H1 (cell line): ENCODE data around the gene PRDM5. TPM values are rescaled to one million over a fixed set of nuclear protein-coding genes. Genes with fewer than 3 reads are reported as not detected.

Experiments
- CTCF ChIA-PET: fragments of 300-600 bp; sonication (Branson Sonifier 250); formaldehyde crosslinking; loops from one replicate; lab custom pipeline; 2021; ENCODE audit not compliant: partially characterized antibody; lab: Charles Lee
- POLR2A ChIA-PET: fragments of 300-600 bp; sonication (Branson Sonifier 250); formaldehyde crosslinking; loops from one replicate; lab custom pipeline; 2021; ENCODE audit warnings: inconsistent platforms; ENCODE audit not compliant: partially characterized antibody; lab: Charles Lee
- DNase-seq, 2 experiments: peaks; one replicate each; pipeline versions ENCODE4 v3.0.0 to v3.0.0-alpha.2; 2010 to 2022; ENCODE audit warnings: low spot score in 2 of 2, low read depth in 1 of 2, mixed read lengths in 1 of 2
- FAIRE-seq: peaks from 2 replicates; lab custom pipeline; 2011; peaks lifted over from hg19 to GRCh38; lab: Jason Lieb, UNC
- H2AFZ ChIP-seq: 2 replicates; pipeline ENCODE4 v1.8.1; 2012; ENCODE audit warnings: low read length, inconsistent platforms
- H2AK5ac ChIP-seq: 2 replicates; pipeline ENCODE4 v1.6.1; 2013; ENCODE audit warnings: low read depth, low read length
- H2BK120ac ChIP-seq: replicated peaks from 2 replicates; pipeline ENCODE3; 2013; ENCODE audit warnings: low read depth, low read length, inconsistent platforms
- H2BK12ac ChIP-seq: 2 replicates; pipeline ENCODE4 v1.6.1; 2013; ENCODE audit warnings: low read depth, low read length
- H2BK15ac ChIP-seq: 2 replicates; pipeline ENCODE4 v1.6.1; 2013; ENCODE audit warnings: low read length
- H2BK20ac ChIP-seq: 2 replicates; pipeline ENCODE4 v1.6.1; 2013; ENCODE audit warnings: low read length
- H2BK5ac ChIP-seq: 2 replicates; pipeline ENCODE4 v1.6.1; 2013; ENCODE audit warnings: low read depth, low read length
- H3K14ac ChIP-seq: 2 replicates; pipeline ENCODE4 v1.6.1; 2013; ENCODE audit warnings: inconsistent platforms; ENCODE audit not compliant: insufficient read length
- H3K18ac ChIP-seq: 2 replicates; pipeline ENCODE4 v1.6.1; 2013; ENCODE audit warnings: low read length; ENCODE audit errors: extremely low read depth
- H3K23ac ChIP-seq: 2 replicates; pipeline ENCODE4 v1.6.1; 2013; ENCODE audit warnings: inconsistent platforms; ENCODE audit not compliant: insufficient read length
- H3K23me2 ChIP-seq: 2 replicates; pipeline ENCODE4 v1.6.1; 2013; ENCODE audit warnings: low read depth, low read length
- H3K27ac ChIP-seq: 2 replicates; pipeline ENCODE4 v1.6.1; 2011; ENCODE audit warnings: low read depth, low read length, inconsistent platforms
- H3K27me3 ChIP-seq, 4 experiments: replicated peaks in 1 of 4; 1 replicate in 1 of 4; 2 replicates in 3 of 4; pipeline versions ENCODE4 v1.6.1 to v1.8.1; 2011 to 2013; ENCODE audit warnings: low read length in 3 of 4, mild to moderate bottlenecking in 3 of 4, inconsistent platforms in 2 of 4, mixed read lengths in 2 of 4, moderate library complexity in 1 of 4; ENCODE audit not compliant: control insufficient read depth in 3 of 4, insufficient read depth in 3 of 4; ENCODE audit errors: extremely low read depth in 1 of 4
- H3K36me3 ChIP-seq, 4 experiments: 2 replicates each; pipeline versions ENCODE4 v1.6.1 to v1.8.1; 2011 to 2013; ENCODE audit warnings: mild to moderate bottlenecking in 4 of 4, low read length in 3 of 4, moderate library complexity in 2 of 4, control low read depth in 1 of 4, inconsistent platforms in 1 of 4; ENCODE audit not compliant: insufficient read depth in 4 of 4, control insufficient read depth in 2 of 4
- H3K4ac ChIP-seq: replicated peaks from 2 replicates; pipeline ENCODE3; 2013; ENCODE audit warnings: low read length, low read depth, mixed read lengths, inconsistent platforms; ENCODE audit not compliant: insufficient read length
- H3K4me1 ChIP-seq, 4 experiments: replicated peaks in 1 of 4; 1 replicate in 1 of 4; 2 replicates in 3 of 4; pipeline versions ENCODE4 v1.6.1 to v1.8.1; 2011 to 2013; ENCODE audit warnings: low read length in 3 of 4, inconsistent platforms in 2 of 4, mixed read lengths in 1 of 4; ENCODE audit not compliant: insufficient read depth in 4 of 4, control insufficient read depth in 3 of 4
- H3K4me2 ChIP-seq, 2 experiments: 2 replicates each; pipeline versions ENCODE4 v1.6.1 to v1.8.1; 2011 to 2013; ENCODE audit warnings: low read depth in 2 of 2, low read length in 2 of 2, control low read depth in 1 of 2, inconsistent platforms in 1 of 2, mild to moderate bottlenecking in 1 of 2; ENCODE audit not compliant: insufficient read depth in 1 of 2
- H3K4me3 ChIP-seq, 4 experiments: fragments of 200-600, 300-600 bp in 1 of 4; sonication (generic), shearing (Covaris generic), sonication (Bioruptor Twin) in 1 of 4; 2 replicates each; pipeline versions ENCODE4 v1.5.1 to v1.8.1; 2011 to 2016; ENCODE audit warnings: low read length in 4 of 4, low read depth in 3 of 4, control low read depth in 2 of 4, inconsistent platforms in 2 of 4, mild to moderate bottlenecking in 2 of 4, mixed read lengths in 1 of 4, moderate library complexity in 1 of 4; ENCODE audit not compliant: insufficient read depth in 2 of 4; ENCODE audit errors: extremely low read depth in 1 of 4
- H3K56ac ChIP-seq: replicated peaks from 2 replicates; pipeline ENCODE3; 2013; ENCODE audit warnings: low read depth, mild to moderate bottlenecking, mixed read lengths, low read length, inconsistent platforms; ENCODE audit not compliant: insufficient read length
- H3K79me1 ChIP-seq: 2 replicates; pipeline ENCODE4 v1.6.1; 2013; ENCODE audit warnings: low read depth, low read length, control low read depth
- H3K79me2 ChIP-seq, 2 experiments: 2 replicates each; pipeline versions ENCODE4 v1.6.1 to v1.8.1; 2012 to 2013; ENCODE audit warnings: low read length in 2 of 2, mild to moderate bottlenecking in 2 of 2, inconsistent platforms in 1 of 2; ENCODE audit not compliant: insufficient read depth in 2 of 2, control insufficient read depth in 1 of 2
- H3K9ac ChIP-seq, 4 experiments: replicated peaks in 1 of 4; 1 replicate in 1 of 4; 2 replicates in 3 of 4; pipeline versions ENCODE4 v1.6.1 to v1.8.1; 2011 to 2013; ENCODE audit warnings: low read depth in 3 of 4, low read length in 3 of 4, control low read depth in 2 of 4, mild to moderate bottlenecking in 2 of 4, moderate library complexity in 2 of 4, inconsistent platforms in 1 of 4; ENCODE audit errors: extremely low read depth in 1 of 4
- H3K9me3 ChIP-seq, 2 experiments: 2 replicates each; pipeline versions ENCODE4 v1.6.1 to v1.8.1; 2012 to 2013; ENCODE audit warnings: mild to moderate bottlenecking in 2 of 2, moderate library complexity in 2 of 2, control low read depth in 1 of 2, inconsistent platforms in 1 of 2, low read depth in 1 of 2, low read length in 1 of 2, mixed read lengths in 1 of 2; ENCODE audit not compliant: insufficient read depth in 2 of 2
- H4K20me1 ChIP-seq, 2 experiments: replicated peaks in 1 of 2; 2 replicates each; pipeline versions ENCODE3 to v1.8.1; 2011 to 2013; ENCODE audit warnings: inconsistent platforms in 2 of 2, low read length in 2 of 2, mild to moderate bottlenecking in 1 of 2; ENCODE audit not compliant: insufficient read depth in 2 of 2, control insufficient read depth in 1 of 2
- H4K5ac ChIP-seq: 2 replicates; pipeline ENCODE4 v1.6.1; 2013; ENCODE audit warnings: low read length, low read depth, mixed read lengths, inconsistent platforms; ENCODE audit not compliant: insufficient read length
- H4K8ac ChIP-seq: 2 replicates; pipeline ENCODE4 v1.8.0; 2013; ENCODE audit warnings: mild to moderate bottlenecking, moderate library complexity, low read length, inconsistent platforms; ENCODE audit not compliant: insufficient read depth; ENCODE audit errors: extremely low read depth
- H4K91ac ChIP-seq: replicated peaks from 2 replicates; pipeline ENCODE3; 2013; ENCODE audit warnings: low read length, mixed read lengths, inconsistent platforms; ENCODE audit not compliant: insufficient read length
- CBX5 ChIP-seq: fragments of 300-800, 300-1000 bp; sonication (generic); IDR thresholded peaks from 2 replicates; pipeline ENCODE4 v1.7.1; 2016; ENCODE audit warnings: antibody characterized with exemption, low read length, low read depth
- FOSL1 ChIP-seq: IDR thresholded peaks from 2 replicates; pipeline ENCODE4 v1.6.1; 2011; ENCODE audit warnings: mild to moderate bottlenecking, low read depth, low read length, moderate library complexity; ENCODE audit not compliant: insufficient read depth
- GTF2F1 ChIP-seq: IDR thresholded peaks from 2 replicates; pipeline ENCODE4 v1.6.1; 2012; ENCODE audit warnings: low read depth, low read length, improper control_type of control experiment, borderline replicate concordance
- JUN ChIP-seq: IDR thresholded peaks from 2 replicates; pipeline ENCODE4 v1.6.1; 2011; ENCODE audit warnings: low read depth, mild to moderate bottlenecking, improper control_type of control experiment, low read length
- NANOG ChIP-seq: IDR thresholded peaks from 2 replicates; pipeline ENCODE4 v1.6.1; 2011; ENCODE audit warnings: low read length, low read depth, mild to moderate bottlenecking, inconsistent platforms; ENCODE audit not compliant: insufficient read depth, poor library complexity, severe bottlenecking
- NRF1 ChIP-seq: IDR thresholded peaks from 2 replicates; pipeline ENCODE4 v1.6.1; 2011; ENCODE audit warnings: mild to moderate bottlenecking, low read depth, low read length, improper control_type of control experiment
- POU5F1 ChIP-seq: IDR thresholded peaks from 2 replicates; pipeline ENCODE4 v1.6.1; 2011; ENCODE audit warnings: low read depth, mild to moderate bottlenecking, low read length, moderate library complexity
- SIN3A ChIP-seq, 2 experiments: IDR thresholded peaks in 1 of 2; conservative IDR thresholded peaks in 1 of 2; 2 replicates each; pipeline ENCODE4 v1.6.1; 2011 to 2012; ENCODE audit warnings: low read length in 2 of 2, improper control_type of control experiment in 1 of 2, low read depth in 1 of 2, mild to moderate bottlenecking in 1 of 2
- SP4 ChIP-seq: IDR thresholded peaks from 2 replicates; pipeline ENCODE4 v1.6.1; 2012; ENCODE audit warnings: low read length, inconsistent platforms
- SUZ12 ChIP-seq: fragments of 200-600 bp; sonication (generic); IDR thresholded peaks from 2 replicates; pipeline ENCODE4 v1.6.1; 2012; ENCODE audit warnings: mild to moderate bottlenecking, inconsistent platforms, low read length, moderate library complexity, mixed read lengths
- TAF1 ChIP-seq: IDR thresholded peaks from 2 replicates; pipeline ENCODE4 v1.6.1; 2011; ENCODE audit warnings: mild to moderate bottlenecking, low read depth, low read length
- TAF7 ChIP-seq: optimal IDR thresholded peaks from 2 replicates; pipeline ENCODE3; 2011; ENCODE audit warnings: low read depth, mild to moderate bottlenecking, inconsistent platforms, low read length, moderate library complexity, borderline replicate concordance
- TBP ChIP-seq: IDR thresholded peaks from 2 replicates; pipeline ENCODE4 v1.6.1; 2011; ENCODE audit warnings: low read depth, low read length, improper control_type of control experiment
- WGBS, 2 experiments: shearing (Covaris generic) in 1 of 2; methylation state at CpG; one replicate each; pipeline versions ENCODE4 v1.1.6 to v1.1.7; 2013 to 2015; ENCODE audit warnings: low lambda C conversion rate in 2 of 2, mixed read lengths in 2 of 2, inconsistent platforms in 1 of 2, low coverage in 1 of 2, missing lambda C conversion rate in 1 of 2; ENCODE audit not compliant: insufficient replicate concordance in 2 of 2, insufficient coverage in 1 of 2, insufficient read length in 1 of 2; ENCODE audit errors: extremely low coverage in 1 of 2, missing lambda C conversion rate in 1 of 2; 5-methylcytosine and 5-hydroxymethylcytosine counted together
- polyA plus RNA-seq, 7 experiments: library from polyadenylated mRNA; depleted of rRNA in 3 of 7; stranded (reverse) in 5 of 7; unstranded in 2 of 7; fragments of >200 nt in 5 of 7; fragments of 200-250 nt in 2 of 7; gene quantifications; 1 replicate in 5 of 7; 2 replicates in 1 of 7; 4 replicates in 1 of 7; pipeline versions ENCODE4 v1.2.1 to v1.2.3, GENCODE V29; 2011 to 2013; ENCODE audit warnings: missing spikeins in 2 of 7, mixed read lengths in 2 of 7
- total RNA-seq: library from RNA; stranded (reverse); fragmentation: NEBNext Ultra II Directional; extraction: Animal tissue kit (Norgen Biotek cat#: 25700); gene quantifications from 2 replicates; pipeline ENCODE4 v1.2.1, GENCODE V29; 2021
- TF ChIP-seq, protein P1 (sequence below): IDR thresholded peaks from 2 replicates; pipeline ENCODE4 v1.6.1; 2011; ENCODE audit warnings: low read length, improper control_type of control experiment

The PRDM5 gene
- total and polyA plus RNA-seq, 2 of the 8 experiments (the other 6 are each of a cell fraction or from before 2014, with no cell fraction given) = 8.2 to 23.4 TPM

DNA sequence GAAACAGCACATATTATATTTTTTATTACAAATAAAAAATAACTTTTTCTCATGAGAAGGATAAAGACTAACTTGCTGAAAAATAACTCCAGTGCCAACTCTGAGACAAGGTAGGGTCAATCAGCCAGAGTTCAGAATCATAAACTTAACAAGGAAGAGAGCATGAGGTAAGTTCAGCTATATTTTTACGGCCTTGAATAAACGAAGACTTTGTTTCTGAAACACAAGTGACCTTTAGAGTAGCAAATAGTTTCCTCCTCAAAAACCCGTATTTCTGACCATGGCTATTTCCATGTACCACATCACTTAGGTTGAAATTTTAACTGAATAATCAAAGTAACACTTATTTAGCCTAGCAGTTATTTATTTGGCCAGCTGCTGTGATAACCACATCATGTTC, 45.5 kb downstream of the PRDM5 start:
- Histone ChIP-seq H3K27me3 (no peaks in the 10 kb centered on the region), H4K91ac (no peak overlapping the region), H3K27ac (no peak overlapping the region), H3K23me2 (no peaks in the 10 kb centered on the region), H3K23ac (no peak overlapping the region), H4K8ac (no peak overlapping the region), H3K4me2 (no peak overlapping the region), H3K4me1 (peaks cover 0 to 7% (median 1%) of the 10 kb centered on the region in 4 experiments; a peak in 2 of 7 replicates), H3K14ac (no peak overlapping the region), H2AK5ac (no peak overlapping the region), H3K4me3 (no peak overlapping the region), H3K79me2 (no peaks in the 10 kb centered on the region), H3K18ac (no peak overlapping the region), H4K5ac (no peak overlapping the region), H3K56ac (no peak overlapping the region), H2BK120ac (no peak overlapping the region), H2BK15ac (no peak overlapping the region), H2AFZ (no peak overlapping the region), H2BK20ac (no peak overlapping the region), H3K9ac (no peak overlapping the region), H3K9me3 (no peaks in the 10 kb centered on the region), H2BK5ac (no peak overlapping the region), H2BK12ac (no peak overlapping the region), H3K79me1 (no peaks in the 10 kb centered on the region), H4K20me1 (no peaks in the 10 kb centered on the region), H3K4ac (no peak overlapping the region), H3K36me3 (peaks cover 0 to 3% (median 0%) of the 10 kb centered on the region in 4 experiments; a peak in 1 of 8 replicates)
- FAIRE-seq = no peak
- WGBS, 2 experiments = 85% methylated on average over 3 of the region's 3 CpGs; no CpG with 5 or more reads in 1 of the 2 experiments
- ChIA-PET POLR2A (no interaction called here), CTCF (interaction anchor here (3.1 kb wide), 1 partner anchor 33 kb away, joined by 10 read pairs; no protein-coding TSS in a partner anchor)
- DNase-seq = no peak
- TF ChIP-seq TBP (no peak), SIN3A (conservative IDR thresholded peaks at IDR 0.05 in 1 of 2, IDR thresholded peaks at IDR 0.05 in 1 of 2; ENCODE audit: low read depth in 1 of 2, low read length in 2 of 2) (no peak), CBX5 (no peak), NANOG (no peak), POU5F1 (no peak), TAF1 (no peak), JUN (no peak), TAF7 (no peak), FOSL1 (no peak), SUZ12 (no peak), GTF2F1 (no peak), NRF1 (no peak), SP4 (no peak)
- TF ChIP-seq, protein P1, sequence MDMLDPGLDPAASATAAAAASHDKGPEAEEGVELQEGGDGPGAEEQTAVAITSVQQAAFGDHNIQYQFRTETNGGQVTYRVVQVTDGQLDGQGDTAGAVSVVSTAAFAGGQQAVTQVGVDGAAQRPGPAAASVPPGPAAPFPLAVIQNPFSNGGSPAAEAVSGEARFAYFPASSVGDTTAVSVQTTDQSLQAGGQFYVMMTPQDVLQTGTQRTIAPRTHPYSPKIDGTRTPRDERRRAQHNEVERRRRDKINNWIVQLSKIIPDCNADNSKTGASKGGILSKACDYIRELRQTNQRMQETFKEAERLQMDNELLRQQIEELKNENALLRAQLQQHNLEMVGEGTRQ = no peak
